Retina (tissue), 1 donor: ENCODE measurements around the gene SMYD4.
"Not testable (repeated sequence)": the region's sequence is repeated elsewhere in the genome, so short reads cannot be mapped to it uniquely, and the experiment has no call there.

Source experiments
- DNase-seq: peaks from one replicate; pipeline ENCODE4 v3.0.0-alpha.2; 2016

SMYD4 gene

GRCh38 chr17:1753767-1754429, 75.8 kb downstream of the SMYD4 start:
- no peak for DNase-seq

DNA sequence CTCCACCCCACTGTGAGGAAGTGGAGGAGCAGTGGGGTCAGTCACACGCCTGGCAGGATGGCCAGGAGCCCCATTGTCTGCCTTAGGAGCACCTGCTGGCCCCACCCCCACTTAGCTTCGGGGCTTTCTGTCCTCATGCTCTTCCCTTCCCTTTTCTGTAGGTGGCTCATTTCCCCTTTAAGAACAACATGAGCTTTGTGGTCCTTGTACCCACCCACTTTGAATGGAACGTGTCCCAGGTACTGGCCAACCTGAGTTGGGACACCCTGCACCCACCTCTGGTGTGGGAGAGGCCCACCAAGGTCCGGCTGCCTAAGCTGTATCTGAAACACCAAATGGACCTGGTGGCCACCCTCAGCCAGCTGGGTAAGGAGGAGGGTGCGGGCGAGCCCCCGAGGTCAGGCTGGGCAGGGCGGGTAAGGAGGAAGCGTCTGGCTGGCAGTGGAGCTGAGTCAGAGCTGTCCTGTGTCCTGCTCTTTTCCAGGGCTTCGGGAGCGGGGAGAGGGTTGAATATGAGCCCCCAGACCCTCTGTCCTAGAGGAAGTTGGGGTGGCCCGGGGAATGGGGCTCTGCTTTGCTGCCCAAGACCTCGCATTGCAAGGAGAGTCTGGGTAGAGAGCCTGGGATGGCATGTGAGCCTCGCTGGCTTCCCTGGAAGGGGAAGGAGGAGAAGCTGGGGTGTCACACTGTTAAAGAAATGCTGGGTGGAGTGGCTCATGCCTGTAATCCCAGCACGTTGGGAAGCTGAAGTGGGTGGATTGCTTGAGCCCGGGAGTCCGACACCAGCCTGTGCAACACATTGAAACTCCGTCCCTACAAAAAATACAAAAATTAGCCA, 77.1 kb downstream of the SMYD4 start:
- DNase-seq: no peak

DNA sequence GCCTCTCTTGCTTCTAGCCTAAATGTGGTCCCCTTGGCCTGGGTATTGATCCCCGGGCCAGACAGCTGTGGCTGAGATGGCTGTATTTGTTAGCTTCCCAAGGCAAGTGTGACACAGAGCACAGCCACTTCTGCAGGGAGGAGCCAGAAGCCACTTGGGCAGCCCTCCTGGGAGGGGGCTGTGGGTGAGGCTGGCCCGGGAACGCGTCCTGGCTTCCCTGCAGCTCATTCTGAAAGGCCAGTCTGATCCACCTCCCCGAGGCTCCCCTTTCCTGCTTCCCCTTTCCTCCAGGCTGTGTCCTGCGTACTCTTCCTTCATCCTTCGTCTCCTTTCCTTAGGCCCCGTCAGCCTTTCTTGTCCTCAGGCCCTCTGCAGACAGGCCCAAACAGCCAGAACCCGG, 79.1 kb downstream of the SMYD4 start:
- DNase-seq: no peak

GRCh38 chr17:1746975-1747543, 82.6 kb downstream of the SMYD4 start:
- DNase-seq: no peak

DNA sequence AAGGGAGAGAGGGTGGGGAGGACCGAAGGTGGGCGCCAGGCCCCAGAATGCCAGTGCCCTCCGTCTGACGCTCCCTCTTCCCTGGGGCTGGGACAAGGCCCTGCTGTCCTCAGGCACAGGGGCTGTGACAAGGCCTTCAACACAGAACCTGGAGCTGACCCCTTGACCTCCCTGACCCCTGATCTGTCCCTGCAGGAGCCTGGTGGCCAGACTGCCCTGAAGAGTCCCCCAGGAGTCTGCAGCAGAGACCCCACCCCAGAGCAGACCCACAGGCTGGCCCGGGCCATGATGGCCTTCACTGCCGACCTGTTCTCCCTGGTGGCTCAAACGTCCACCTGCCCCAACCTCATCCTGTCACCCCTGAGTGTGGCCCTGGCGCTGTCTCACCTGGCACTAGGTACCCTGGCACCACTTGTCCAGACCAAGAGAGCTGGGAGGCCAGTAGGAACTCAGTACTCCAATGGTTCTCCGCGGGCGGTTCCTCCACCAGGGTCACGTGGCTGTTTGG, 84.1 kb downstream of the SMYD4 start:
- DNase-seq: no peak

DNA sequence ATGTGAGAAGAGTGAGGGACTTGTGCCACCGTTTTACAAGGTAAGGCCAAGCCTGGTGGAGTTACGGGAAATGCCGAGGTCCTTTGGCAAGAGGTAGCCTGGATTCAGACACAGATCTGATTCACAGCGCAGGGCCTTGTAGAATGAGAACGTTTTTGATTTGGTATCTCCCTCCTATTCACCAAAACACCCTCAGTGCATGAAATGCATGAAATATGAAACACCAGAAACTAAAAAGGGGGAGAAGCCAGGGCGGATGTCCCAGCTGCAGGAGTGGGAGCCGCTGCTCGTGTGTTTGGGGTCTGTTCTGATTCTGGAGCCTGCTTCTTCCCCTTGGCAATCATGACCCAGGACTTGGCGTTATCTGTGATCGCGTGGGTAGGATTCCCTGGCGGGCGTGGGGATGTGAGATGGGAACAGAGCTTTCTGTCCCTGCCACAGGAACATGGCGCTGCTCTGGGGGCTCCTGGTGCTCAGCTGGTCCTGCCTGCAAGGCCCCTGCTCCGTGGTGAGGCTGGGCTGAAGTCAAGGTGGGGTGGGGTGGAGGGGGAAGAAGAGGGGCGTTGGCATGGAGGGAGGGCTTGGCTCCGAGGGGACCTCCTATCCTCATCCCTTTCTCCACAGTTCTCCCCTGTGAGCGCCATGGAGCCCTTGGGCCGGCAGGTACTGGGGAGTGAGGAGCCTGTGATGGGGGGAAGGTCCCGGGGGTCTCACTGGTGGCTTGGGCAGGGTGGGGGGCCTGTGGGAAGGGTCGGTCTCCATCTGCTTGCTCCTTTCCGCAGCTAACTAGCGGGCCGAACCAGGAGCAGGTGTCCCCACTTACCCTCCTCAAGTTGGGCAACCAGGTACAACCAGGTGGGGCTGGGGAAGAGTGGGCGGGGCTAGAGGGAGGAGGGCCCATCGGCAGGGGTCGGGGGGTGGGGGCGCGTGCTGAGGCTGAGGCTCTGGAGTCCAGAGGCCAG, 84.9 kb downstream of the SMYD4 start:
- no peak for DNase-seq

DNA sequence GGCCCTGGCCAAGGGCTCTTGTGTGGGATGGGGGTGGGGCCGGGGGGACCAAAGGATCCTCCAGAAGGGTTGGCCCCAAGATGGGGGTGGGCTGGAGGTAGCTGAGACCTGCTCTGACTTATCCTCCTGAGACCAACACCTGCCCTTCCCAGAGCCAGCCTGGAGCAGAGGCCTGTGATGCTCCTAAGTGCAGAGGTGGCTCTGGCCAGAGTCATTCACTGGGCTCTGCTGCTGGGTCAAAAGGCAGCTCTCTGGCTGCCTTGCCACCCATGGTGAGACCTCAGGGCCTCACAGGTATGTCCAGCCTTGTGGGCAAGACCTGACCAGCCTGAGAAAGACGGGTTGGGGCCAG, 86.6 kb downstream of the SMYD4 start:
- DNase-seq: no peak

GRCh38 chr17:1742371-1743087, 87.2 kb downstream of the SMYD4 start, which contains the start of gene SERPINF2:
SERPINF2 (plus strand) TSS chr17:1742871; CDS start chr17:1744996, 2,125 bp downstream.
- no peak for DNase-seq

DNA sequence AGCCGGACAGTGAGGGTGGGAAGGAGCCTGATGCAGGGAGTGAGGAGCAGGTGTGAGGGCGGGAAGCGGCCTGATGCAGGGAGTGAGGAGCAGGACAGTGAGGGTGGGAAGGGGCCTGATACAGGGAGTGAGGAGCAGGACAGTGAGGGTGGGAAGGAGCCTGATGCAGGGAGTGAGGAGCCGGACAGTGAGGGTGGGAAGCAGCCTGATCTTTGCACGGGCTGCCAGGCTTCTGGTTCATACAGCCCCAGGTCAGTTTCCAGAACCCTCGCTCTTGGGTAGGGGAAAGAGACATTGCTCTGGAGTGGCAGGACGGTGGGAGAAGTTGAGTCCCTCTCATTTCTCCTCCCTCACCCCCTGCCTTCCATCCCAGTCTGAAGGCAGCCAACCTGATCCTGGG, 87.8 kb downstream of the SMYD4 start:
- DNase-seq: not testable (repeated sequence)

GRCh38 chr17:1737531-1738291, 92.0 kb downstream of the SMYD4 start:
- DNase-seq: no peak

GRCh38 chr17:1736348-1737281, 93.1 kb downstream of the SMYD4 start:
- DNase-seq: peak; percentile 44

DNA sequence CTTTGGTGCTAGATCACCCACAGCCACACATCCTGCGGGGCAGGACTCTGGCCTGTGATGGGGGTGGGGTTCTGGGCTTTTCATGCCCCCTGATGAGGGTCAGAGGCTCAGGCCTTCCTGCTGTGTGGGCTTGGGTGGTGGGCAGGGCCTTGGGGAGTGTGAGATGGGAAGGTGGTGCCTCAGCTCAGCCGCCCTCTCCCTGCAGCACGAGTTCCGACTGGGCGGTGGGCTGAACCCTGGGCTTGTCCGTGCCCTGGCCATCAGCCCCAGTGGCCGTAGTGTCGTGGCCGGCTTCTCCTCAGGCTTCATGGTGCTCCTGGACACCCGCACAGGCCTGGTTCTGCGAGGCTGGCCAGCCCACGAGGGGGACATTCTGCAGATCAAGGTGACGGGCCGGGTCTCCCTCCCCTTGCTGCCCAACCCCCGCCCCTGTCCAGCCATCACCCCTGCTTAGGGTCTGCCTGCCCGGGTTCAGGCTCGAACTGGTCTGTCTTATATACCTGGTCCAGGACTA, 93.8 kb downstream of the SMYD4 start:
- DNase-seq: no peak

DNA sequence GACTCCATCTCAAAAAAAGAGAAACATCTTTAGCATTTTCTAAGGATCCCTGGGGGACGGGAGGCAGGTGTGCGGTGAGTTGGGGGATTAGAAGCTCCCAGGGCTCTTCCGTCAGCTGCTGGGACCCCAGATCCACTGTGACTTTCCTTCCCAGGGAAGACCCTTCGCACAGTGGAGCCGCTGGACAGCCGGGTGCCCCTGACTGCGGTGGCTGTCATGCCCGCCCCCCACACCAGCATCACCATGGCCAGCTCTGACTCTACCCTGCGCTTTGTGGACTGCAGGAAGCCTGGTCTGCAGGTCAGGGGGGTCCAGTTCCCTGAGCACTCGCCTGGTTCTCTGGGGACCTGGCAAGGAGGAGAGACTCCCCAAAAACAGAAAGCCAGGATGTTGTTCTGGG, 94.3 kb downstream of the SMYD4 start:
- DNase-seq: no peak

GRCh38 chr17:1733759-1734158, 95.9 kb downstream of the SMYD4 start:
- no peak for DNase-seq

DNA sequence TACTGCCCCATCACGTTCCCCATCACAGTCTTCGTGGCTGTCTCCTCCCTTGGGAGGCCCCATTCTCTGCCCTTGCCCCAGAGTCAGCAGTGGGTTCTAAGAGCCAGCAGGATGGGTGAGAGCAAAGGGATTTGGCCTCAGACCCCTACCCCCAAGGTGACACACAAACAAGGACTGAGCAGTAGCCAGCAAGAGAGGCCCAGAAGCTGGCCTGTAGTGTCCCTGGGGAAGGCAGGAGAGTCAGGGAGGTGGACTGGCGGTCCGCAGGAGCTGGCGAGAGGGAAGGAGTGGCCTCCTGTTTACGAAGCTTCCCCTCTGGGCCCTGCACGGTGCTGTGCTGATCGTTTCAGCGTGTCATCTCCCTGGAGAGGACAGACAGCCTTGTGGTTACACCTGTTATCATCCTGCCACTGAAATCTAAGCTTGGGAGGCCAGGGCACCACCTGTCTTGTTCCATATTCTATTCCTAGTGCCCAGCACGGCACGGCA, 96.8 kb downstream of the SMYD4 start:
- DNase-seq: no peak

DNA sequence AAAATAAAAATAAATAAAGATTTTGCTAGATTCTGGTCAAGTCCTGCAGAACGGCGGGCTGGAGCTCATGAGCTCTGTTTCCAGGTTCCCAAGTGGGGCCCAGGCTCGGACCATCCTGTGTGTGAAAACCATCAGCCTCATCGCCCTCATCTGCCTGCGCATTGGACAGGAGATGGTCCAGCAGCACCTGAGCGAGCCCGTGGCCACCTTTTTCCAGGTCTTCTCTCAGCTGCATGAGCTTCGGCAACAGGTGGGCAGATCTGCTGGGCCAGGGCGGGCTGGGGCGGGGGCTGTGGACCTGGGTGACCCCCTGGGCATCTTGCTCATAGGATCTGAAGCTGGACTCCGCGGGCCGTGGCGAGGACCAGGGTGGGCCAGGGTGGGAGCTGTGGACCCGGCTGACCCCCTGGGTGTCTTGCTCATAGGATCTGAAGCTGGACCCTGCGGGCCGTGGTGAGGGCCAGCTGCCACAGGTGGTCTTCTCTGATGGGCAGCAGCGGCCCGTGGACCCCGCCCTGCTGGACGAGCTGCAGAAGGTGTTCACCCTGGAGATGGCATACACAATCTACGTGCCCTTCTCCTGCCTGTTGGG, 97.4 kb downstream of the SMYD4 start:
- no peak for DNase-seq

DNA sequence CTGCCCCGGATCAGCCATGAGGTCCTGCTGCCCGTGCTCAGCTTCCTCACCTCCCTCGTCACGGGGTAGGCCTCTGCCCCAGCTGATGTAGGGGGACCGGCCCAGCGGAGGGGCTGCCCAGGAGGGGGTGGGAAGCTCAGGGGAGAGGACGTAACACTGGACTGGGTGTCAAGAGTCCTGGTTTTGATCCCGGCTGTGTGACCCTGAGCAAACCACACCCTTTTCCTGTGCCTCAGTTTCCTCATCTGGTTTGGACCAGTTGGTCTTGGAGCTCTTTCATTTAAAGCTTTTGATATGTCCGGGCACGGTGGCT, 98.6 kb downstream of the SMYD4 start:
- DNase-seq: no peak

DNA sequence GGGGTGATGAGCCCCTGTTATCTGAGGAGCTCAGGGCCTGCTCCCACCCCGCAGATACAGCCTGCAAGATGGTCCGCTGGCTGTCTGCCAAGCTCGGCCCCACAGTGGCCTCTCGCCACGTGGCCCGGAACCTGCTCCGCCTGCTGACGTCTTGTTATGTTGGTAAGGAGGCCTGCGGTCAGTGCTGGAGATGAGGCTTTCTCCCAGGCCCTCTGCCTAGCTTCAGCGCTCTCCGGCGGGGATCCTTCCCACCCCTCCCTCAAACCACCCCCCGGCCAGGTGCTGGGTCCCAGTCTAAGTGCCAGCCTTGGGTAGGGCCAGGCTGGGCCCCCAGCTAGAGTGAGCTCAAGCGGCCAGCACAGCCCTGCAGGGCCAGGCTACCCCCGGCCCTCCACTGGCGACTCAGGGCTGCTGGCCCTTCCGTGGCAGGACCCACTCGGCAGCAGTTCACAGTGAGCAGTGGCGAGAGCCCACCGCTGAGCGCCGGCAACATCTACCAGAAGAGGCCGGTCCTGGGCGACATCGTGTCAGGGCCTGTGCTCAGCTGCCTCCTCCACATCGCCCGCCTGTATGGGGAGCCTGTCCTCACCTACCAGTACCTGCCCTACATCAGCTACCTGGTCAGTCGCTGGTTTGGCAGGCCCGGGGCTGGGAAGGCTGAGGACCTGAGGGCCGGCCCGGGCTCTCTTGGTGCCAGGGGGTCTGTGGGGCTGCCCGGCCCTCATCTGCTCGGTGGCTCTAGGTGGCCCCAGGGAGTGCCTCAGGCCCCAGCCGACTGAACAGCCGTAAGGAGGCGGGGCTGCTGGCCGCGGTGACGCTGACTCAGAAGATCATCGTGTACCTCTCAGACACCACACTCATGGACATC, 99.1 kb downstream of the SMYD4 start:
- DNase-seq: no peak
